ENCODE measurements around the gene MYLK3. TPM values are rescaled to one million over a fixed set of nuclear protein-coding genes. Genes with fewer than 3 reads are reported as not detected.

MYLK3 gene
- total RNA-seq, 2 experiments from 2014 or later, result 0.02 to 0.50 TPM

DNA sequence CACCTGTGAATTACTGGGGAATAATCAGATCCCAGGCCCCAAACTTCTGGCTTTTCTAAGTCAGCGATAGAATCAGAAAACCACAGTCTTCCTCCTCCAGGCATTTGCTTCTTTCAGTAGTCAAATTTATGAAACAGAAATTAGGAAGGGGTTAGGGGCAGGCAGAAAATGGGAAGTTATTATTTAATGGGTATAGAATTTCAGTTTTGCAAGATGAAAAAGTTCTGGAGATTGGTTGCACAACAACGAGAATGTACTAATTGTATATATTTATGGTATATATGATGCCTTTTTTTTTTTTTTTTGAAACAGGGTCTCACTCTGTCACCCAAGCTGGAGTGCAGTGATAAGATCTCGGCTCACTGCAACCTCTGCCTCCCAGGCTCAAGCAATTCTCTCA, 35.2 kb downstream of the MYLK3 start:
- no peaks in the 10 kb centered on the region for H3K36me3 Mint-ChIP-seq (ENCODE audit: low read depth)
- no peak for DNase-seq
- H3K9me3 Mint-ChIP-seq, result no peaks in the 10 kb centered on the region
- POLR2A ChIA-PET, result no interaction called here
- CTCF ChIA-PET, result no interaction called here
- no peak overlapping the region for H3K4me3 Mint-ChIP-seq
- no peaks in the 10 kb centered on the region for H3K4me1 Mint-ChIP-seq
- H3K27ac Mint-ChIP-seq, result no peak overlapping the region
- H3K27me3 Mint-ChIP-seq, result no peaks in the 10 kb centered on the region

DNA sequence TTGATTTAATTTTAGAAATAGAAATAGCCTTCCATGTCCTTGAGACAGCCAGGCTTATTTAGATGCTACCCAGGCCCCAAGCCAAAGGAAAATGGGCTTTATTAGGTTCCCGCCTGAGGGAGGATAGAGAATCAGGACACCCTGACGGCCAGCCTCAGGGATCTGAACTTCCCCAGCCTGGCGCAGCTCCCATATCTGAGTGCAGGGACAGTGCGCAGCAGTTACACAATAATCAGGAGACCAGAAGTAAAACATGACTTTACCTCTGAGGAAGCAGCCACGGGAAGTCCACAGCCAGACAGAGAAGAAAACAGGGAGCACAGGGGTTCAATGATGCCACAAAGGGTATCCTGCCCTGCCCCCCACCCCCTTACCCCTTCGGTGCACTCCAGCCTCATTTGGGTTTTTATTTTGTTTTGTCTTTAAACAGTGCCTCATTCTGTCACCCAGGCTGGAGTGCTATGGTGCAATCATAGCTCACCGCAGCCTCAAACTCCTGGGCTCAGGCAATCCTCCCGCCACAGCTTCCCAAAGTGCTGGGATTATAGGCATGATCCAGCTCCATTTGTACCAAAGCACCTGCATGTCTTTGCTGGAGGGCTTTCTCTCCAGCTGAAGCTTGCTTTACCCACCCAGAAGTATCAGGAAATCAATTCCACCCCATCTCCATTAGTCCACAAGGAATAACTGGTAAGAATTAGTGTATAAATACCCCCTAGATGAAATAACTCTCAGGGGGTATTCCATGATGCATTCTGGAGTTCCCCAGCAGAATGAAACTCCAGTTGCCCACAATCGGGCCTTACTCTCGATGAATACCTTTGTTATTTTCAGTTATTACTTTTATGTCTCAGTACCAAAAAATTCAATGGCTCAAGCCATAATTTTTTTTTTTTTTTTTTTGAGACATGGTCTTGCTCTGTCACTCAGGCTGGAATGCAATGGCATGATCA, 36.8 kb downstream of the MYLK3 start:
- Mint-ChIP-seq H3K4me1 (no peaks in the 10 kb centered on the region), H3K27me3 (no peaks in the 10 kb centered on the region), H3K36me3 (ENCODE audit: low read depth) (no peaks in the 10 kb centered on the region), H3K4me3 (no peak overlapping the region), H3K27ac (no peak overlapping the region), H3K9me3 (no peaks in the 10 kb centered on the region)
- CTCF ChIA-PET, result no interaction called here
- DNase-seq, result no peak
- POLR2A ChIA-PET, result no interaction called here

DNA sequence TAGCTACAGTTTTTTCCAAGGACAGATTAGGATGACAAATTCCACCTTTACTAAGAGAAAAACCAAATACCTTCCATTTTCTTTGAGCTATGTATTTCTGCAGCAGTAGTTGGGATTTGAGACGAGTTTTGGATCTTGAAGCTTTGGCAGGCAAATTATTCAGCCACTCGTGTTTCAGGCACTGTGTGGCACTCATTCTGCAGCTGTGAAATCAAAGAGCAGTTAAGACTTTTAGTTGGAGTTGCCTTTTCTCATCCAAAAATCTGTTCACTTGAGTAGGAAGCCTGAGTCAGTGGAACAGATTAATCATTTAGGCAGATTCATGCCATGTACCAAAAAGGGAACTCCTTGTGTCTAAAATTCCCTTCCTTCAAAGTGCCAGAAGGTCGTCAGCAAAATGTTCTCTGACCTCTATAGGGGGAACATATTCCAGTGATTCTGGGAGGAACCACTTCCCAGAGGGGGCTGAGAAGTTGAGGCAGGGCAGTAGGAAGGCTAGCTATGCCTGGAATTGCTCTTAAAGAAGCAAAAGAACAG, 38.6 kb downstream of the MYLK3 start:
- Mint-ChIP-seq H3K4me3 (no peak overlapping the region), H3K36me3 (ENCODE audit: low read depth) (no peaks in the 10 kb centered on the region), H3K27ac (no peak overlapping the region), H3K27me3 (no peaks in the 10 kb centered on the region), H3K9me3 (no peaks in the 10 kb centered on the region), H3K4me1 (no peaks in the 10 kb centered on the region)
- CTCF ChIA-PET, result interaction anchor here (1.7 kb wide), 1 partner anchor 13 kb away, joined by 6 read pairs; no protein-coding TSS in a partner anchor
- DNase-seq, result no peak
- POLR2A ChIA-PET, result no interaction called here

DNA sequence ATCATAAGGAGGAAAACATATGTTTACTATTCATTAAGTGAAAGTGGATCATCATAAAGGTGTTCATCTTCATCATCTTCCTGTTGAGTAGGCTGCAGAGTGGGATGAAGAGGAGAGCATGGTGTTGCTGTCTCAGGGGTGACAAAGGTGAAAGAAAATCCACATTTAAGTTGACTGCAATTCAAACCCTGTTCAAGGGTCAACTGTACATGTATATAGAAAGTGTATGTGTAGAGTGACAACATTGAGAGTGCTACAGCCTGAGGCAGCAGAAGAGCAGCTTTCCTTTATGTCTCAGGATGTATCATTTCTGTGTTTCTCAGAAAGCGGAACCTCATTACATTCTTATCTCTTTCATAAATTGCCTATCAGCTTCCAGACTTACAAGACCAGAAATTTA, 41.5 kb downstream of the MYLK3 start:
- Mint-ChIP-seq H3K36me3 (ENCODE audit: low read depth) (no peaks in the 10 kb centered on the region), H3K27me3 (no peaks in the 10 kb centered on the region), H3K27ac (no peak overlapping the region), H3K4me1 (no peaks in the 10 kb centered on the region), H3K9me3 (no peaks in the 10 kb centered on the region), H3K4me3 (no peak overlapping the region)
- DNase-seq, result no peak
- CTCF ChIA-PET, result interaction anchor here (0.5 to 1.2 kb wide), 3 partner anchors 15 to 139 kb away, joined by 3 to 4 read pairs (median 3); no protein-coding TSS in a partner anchor
- POLR2A ChIA-PET, result no interaction called here

DNA sequence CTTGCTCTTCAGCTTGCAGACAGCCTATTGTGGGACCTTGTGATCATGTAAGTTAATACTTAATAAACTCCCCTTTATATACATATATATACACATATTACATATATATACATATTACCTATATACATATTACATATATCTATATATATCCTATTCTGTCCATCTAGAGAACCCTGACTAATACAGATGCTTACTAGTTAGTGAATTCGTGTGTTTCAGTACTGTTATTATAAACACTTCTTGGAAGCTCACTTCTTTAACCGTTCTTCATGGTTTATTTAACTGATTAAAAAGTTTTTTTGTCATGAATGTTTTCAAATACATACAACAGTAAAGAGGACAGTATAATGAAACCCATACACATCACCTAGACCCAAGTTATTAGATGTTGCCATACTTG, 46.1 kb downstream of the MYLK3 start:
- Mint-ChIP-seq H3K27me3 (no peaks in the 10 kb centered on the region), H3K9me3 (no peaks in the 10 kb centered on the region), H3K27ac (no peak overlapping the region), H3K4me3 (no peak overlapping the region), H3K4me1 (no peaks in the 10 kb centered on the region), H3K36me3 (ENCODE audit: low read depth) (peaks cover 11% of the 10 kb centered on the region)
- POLR2A ChIA-PET, result no interaction called here
- CTCF ChIA-PET, result no interaction called here
- no peak for DNase-seq

DNA sequence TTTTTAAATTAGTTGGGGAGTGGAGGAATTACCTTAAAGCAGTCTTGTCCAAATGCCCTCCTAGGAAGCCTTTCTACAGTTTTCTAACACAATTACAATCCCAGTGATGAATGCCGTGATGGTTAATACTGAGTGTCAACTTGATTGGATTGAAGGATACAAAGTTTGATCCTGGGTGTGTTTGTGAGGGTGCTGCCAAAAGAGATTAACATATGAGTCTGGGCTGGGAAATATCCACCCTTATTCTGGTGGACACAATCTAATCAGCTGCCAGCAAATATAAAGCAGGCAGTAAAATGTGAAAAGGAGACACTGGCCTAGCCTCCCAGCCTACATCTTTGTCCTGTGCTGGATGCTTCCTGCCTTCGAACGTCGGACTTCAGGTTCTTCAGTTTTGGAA, 46.5 kb downstream of the MYLK3 start:
- Mint-ChIP-seq H3K27me3 (no peaks in the 10 kb centered on the region), H3K4me1 (no peaks in the 10 kb centered on the region), H3K4me3 (no peak overlapping the region), H3K36me3 (ENCODE audit: low read depth) (peaks cover 13% of the 10 kb centered on the region), H3K9me3 (no peaks in the 10 kb centered on the region), H3K27ac (no peak overlapping the region)
- POLR2A ChIA-PET, result no interaction called here
- CTCF ChIA-PET, result no interaction called here
- DNase-seq, result no peak

DNA sequence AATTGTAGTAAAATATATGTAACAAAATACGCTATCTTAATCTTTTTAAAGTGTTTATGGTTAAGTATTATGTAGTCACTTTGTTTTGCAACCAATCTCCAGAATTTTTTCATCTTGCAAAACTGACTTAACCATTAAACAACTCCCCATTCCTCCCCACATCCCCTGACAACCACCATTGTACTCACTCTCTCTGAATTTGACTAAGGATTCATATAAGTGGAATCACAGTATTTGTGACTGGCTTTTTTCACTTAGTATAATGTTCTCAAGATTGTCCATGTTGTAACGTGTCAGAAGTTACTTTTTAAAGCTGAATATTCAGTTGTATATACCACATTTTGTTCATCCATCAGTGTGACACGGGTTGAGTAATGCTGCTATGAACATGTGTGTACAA, 48.1 kb downstream of the MYLK3 start:
- no peaks in the 10 kb centered on the region for H3K9me3 Mint-ChIP-seq
- no peak overlapping the region for H3K27ac Mint-ChIP-seq
- no peak for DNase-seq
- no peak overlapping the region for H3K4me3 Mint-ChIP-seq
- peaks cover 23% of the 10 kb centered on the region for H3K36me3 Mint-ChIP-seq (ENCODE audit: low read depth)
- no peaks in the 10 kb centered on the region for H3K27me3 Mint-ChIP-seq
- peaks cover under 1% of the 10 kb centered on the region for H3K4me1 Mint-ChIP-seq
- ChIA-PET POLR2A (no interaction called here), CTCF (interaction anchor here (0.6 to 1.4 kb wide), 3 partner anchors 21 to 1459 kb away, joined by 3 to 4 read pairs (median 3); no protein-coding TSS in a partner anchor)

DNA sequence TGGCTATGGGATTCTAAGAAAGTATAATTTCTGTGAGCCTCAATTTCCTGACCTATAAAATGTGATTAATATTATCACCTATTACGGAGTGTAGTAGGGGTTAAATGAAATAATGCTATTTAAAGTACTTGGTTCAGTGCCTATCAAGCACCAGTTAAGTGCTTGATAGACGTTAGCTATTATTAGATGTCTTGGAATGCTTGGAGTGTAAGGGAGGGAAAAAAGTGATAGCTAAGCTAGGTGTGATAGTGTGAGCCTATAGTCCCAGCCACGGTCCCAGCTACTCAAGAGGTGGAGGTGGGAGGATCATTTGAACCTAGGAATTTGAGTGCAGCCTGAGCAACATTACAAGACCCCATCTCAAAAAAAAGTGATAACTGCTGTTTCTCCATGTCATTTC, 51.2 kb downstream of the MYLK3 start:
- Mint-ChIP-seq H3K9me3 (no peaks in the 10 kb centered on the region), H3K4me3 (no peak overlapping the region), H3K27ac (no peak overlapping the region), H3K36me3 (ENCODE audit: low read depth) (peaks cover 39% of the 10 kb centered on the region), H3K27me3 (no peaks in the 10 kb centered on the region), H3K4me1 (peaks cover 4% of the 10 kb centered on the region)
- ChIA-PET POLR2A (interaction anchor here (1.0 kb wide), 1 partner anchor 124 kb away, joined by 3 read pairs; no protein-coding TSS in a partner anchor), CTCF (interaction anchor here (0.6 to 2.0 kb wide), 4 partner anchors 8 to 44 kb away, joined by 3 to 6 read pairs (median 4); no protein-coding TSS in a partner anchor)
- no peak for DNase-seq

DNA sequence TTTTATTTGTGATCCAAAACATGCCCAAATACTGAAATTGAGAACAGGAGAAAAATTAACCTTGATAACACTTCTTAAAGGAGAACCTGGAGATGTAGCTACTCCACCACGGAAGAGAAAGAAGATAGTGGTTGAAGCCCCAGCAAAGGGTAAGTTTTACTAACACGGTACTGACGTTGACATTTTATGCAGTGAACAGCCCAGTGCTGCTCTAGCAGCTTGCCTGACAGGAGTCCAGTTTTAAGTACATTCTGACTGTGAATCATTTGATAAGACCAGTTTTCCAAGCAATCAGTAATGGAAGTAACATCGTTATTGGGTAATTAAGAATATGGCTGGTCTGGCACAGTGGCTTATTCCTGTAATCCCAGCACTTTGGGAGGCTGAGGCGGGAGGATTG, 52.2 kb downstream of the MYLK3 start:
- POLR2A ChIA-PET, result interaction anchor here (0.7 kb wide), 1 partner anchor 56 kb away, joined by 4 read pairs; no protein-coding TSS in a partner anchor
- Mint-ChIP-seq H3K36me3 (ENCODE audit: low read depth) (peaks cover 47% of the 10 kb centered on the region), H3K4me3 (no peak overlapping the region), H3K27me3 (no peaks in the 10 kb centered on the region), H3K4me1 (peaks cover 4% of the 10 kb centered on the region), H3K9me3 (no peaks in the 10 kb centered on the region), H3K27ac (no peak overlapping the region)
- no peak for DNase-seq
- CTCF ChIA-PET, result interaction anchor here (1.5 to 2.0 kb wide), 3 partner anchors 9 to 18 kb away, joined by 4 to 6 read pairs (median 5); no protein-coding TSS in a partner anchor

DNA sequence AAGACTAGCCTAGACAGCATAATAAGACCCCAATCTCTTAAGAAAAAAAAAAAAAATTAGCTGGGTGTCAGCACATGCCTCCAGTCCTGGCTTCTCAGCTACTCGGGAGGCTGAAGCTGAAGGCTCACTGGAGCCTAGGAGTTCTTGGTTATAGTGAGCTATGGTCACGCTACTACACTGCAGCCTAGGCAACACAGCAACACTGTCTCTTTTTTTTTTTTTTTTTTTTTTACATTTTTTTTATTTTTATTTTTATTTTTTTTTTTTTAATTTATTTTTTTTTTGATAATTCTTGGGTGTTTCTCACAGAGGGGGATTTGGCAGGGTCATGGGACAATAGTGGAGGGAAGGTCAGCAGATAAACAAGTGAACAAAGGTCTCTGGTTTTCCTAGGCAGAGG, 54.5 kb downstream of the MYLK3 start:
- CTCF ChIA-PET, result interaction anchor here (3.3 kb wide), 1 partner anchor 19 kb away, joined by 14 read pairs; no protein-coding TSS in a partner anchor
- H3K36me3 Mint-ChIP-seq (ENCODE audit: low read depth), result peaks cover 47% of the 10 kb centered on the region
- H3K27ac Mint-ChIP-seq, result no peak overlapping the region
- H3K27me3 Mint-ChIP-seq, result no peaks in the 10 kb centered on the region
- no peak for DNase-seq
- H3K9me3 Mint-ChIP-seq, result no peaks in the 10 kb centered on the region
- peaks cover 4% of the 10 kb centered on the region for H3K4me1 Mint-ChIP-seq
- POLR2A ChIA-PET, result no interaction called here
- H3K4me3 Mint-ChIP-seq, result no peak overlapping the region

DNA sequence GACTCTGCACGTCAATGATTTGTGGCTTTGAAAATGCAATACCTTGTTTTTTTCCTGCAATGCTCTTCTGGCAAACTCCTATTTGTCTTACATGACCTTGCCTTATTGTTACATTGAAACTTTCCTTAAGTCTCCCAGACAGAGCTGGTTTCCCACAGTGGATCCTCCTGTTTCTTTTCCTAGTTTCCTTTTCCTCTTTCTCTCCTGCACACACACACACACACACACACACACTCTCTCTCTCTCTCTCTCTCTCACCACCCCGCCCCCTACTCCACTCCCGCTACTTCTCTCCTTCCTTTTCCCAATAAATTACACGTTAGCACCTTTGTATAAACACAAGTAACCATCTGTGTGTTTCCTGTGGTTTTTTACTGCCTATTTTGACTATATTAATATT, 56.4 kb downstream of the MYLK3 start:
- Mint-ChIP-seq H3K4me1 (peaks cover 20% of the 10 kb centered on the region), H3K27ac (peak overlapping the region; percentile 63), H3K27me3 (no peaks in the 10 kb centered on the region), H3K4me3 (no peak overlapping the region), H3K36me3 (ENCODE audit: low read depth) (peaks cover 37% of the 10 kb centered on the region), H3K9me3 (no peaks in the 10 kb centered on the region)
- CTCF ChIA-PET, result interaction anchor here (0.7 to 3.3 kb wide), 5 partner anchors 13 to 167 kb away, joined by 3 to 14 read pairs (median 4); no protein-coding TSS in a partner anchor
- POLR2A ChIA-PET, result no interaction called here
- DNase-seq, result no peak

DNA sequence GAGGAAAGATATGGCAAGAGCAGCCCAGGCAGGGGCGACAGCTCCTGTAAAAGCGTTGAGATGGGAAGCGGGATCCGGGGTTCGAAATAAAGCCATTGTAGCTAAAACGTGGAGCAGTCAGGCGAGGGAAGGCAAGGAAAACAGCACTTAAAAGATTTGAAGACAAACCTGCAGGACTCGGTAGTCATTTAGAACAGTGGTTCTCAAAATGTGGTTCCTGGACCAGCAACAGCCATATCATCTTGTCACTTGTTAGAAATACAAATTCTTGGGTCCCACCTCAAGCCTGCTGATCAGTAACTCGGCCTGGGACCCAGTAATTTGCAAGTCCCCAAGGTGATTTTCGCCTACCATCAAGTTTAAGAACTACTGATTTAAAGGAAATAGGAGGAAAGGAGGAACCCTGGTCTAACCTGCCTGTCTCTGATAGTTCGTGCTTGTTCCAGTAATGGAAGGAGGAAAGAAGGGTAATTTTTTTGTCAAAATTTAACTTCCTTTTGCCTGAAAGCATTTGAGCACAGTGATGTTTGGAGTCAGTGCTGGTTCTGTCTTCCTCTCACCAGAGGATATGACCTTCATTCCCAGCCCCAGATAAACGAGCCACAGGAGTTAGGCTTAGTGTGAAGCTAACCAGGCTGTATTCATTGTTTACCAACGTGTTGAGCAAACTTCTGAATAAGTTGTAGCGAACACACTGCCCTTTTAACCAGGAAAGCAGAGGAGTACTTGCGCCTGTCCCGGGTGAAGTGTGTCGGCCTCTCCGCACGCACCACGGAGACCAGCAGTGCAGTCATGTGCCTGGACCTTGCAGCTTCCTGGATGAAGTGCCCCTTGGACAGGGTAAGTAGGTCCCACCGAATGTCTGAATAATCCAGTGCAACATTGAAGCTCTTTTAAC, 57.6 kb downstream of the MYLK3 start:
- H3K27me3 Mint-ChIP-seq, result no peaks in the 10 kb centered on the region
- no peak overlapping the region for H3K4me3 Mint-ChIP-seq
- H3K9me3 Mint-ChIP-seq, result no peaks in the 10 kb centered on the region
- H3K4me1 Mint-ChIP-seq, result peaks cover 27% of the 10 kb centered on the region
- ChIA-PET POLR2A (no interaction called here), CTCF (interaction anchor here (3.1 to 3.3 kb wide), 2 partner anchors 14 to 16 kb away, joined by 8 to 14 read pairs; no protein-coding TSS in a partner anchor)
- H3K27ac Mint-ChIP-seq, result no peak overlapping the region
- DNase-seq, result no peak
- peaks cover 32% of the 10 kb centered on the region for H3K36me3 Mint-ChIP-seq (ENCODE audit: low read depth)

Measured in activated CD4-positive, alpha-beta T cell treated with anti-CD3 and anti-CD28 coated beads, Interleukin-2, amount 10 ng/mL, durations not matched to agents 7 days and 5 days (primary cell).